Measurements from ENCODE around the gene CD160.
A peak's percentile ranks its signal among the peaks of the same experiment; 100 is the strongest.
"Not testable (repeated sequence)": the region's sequence is repeated elsewhere in the genome, so short reads cannot be mapped to it uniquely, and the experiment has no call there.

Gene CD160

DNA sequence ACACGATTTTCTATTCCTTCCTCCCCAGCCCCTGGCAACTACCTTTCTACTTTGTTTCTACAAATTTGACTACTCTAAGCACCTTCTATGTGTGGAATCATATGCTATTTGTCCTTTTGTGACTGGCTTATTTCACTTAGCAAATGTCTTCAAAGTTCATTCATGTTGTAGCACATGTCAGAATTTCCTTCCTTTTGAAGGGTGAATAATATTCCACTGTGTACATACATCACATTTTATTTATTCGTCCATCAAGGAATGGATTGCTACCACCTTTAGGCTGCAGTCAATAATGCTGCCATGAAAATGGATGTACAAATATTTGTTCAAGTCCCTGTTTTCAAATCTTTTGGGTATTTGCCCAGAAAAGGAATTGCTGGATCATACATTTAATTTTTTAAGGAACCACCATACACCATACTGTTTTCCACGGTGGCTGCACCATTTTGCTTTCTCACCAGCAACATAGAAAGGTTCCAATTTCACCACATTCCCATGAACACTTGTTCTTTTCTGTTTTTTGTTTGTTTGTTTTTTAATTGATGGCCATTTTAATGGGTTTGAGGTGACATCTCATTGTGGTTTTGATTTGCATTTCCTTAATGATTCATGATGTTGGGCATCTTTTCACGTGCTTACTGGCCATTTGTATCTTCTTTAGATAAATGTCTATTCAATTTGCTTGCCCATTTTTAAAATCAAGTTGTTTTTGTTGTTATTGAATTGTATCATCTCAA, 8.8 kb upstream of the CD160 start:
- DNase-seq: no peak

DNA sequence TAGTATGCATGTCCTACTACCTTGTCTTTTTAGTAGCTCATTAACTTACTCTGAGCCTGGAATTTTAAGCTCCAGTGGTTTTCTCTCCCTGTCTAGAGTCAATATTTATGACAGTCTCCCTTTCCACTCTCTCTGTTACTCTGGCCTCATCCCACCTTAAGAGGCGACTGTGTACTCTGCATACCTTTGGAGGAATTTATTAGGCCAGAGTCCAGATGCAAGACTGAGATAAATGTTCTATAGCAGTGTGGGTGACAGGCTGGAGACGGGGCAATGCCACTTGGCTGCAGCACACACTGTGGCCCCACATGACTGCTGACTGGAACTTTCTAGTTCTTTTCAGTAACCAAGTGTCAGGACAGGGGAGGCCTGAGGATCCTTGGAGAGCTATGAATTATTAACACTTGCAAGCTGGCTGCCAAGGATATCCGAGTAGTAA, 8.1 kb upstream of the CD160 start:
- no peak for DNase-seq

GRCh38 chr1:145714524-145715111, 4.7 kb upstream of the CD160 start:
- no peak for DNase-seq

GRCh38 chr1:145716641-145717345, 2.5 kb upstream of the CD160 start:
- DNase-seq: no peak

GRCh38 chr1:145717833-145718232, 1.5 kb upstream of the CD160 start:
- no peak for DNase-seq

- DNase-seq: not testable (repeated sequence)
These were observed 834 bp upstream of the CD160 start for GRCh38 chr1:145718465-145718864.

DNA sequence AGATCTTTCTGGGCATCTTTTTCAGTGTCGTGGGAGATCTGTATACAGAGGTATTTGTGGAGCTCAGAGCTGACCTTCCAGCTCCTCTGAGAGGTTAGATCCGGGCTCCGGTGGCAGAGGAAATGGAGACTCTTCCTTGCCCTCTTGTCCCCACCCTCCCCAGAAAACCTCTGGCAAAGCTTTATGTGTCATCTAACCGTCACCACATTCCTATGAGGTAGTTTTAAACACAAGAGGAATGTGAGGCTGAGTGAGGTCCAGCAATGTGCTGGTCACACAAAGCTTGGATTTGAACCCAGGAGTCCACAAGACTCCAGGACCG, 1.2 kb downstream of the CD160 start:
- DNase-seq: no peak

- peak; percentile 39 for DNase-seq
These were observed 1.8 kb downstream of the CD160 start for GRCh38 chr1:145720878-145721671.

- not testable (repeated sequence) for DNase-seq
These were observed 6.9 kb downstream of the CD160 start for GRCh38 chr1:145726193-145726592.

- DNase-seq: no peak
These were observed 9.9 kb downstream of the CD160 start for GRCh38 chr1:145729196-145729595.

- no peak for DNase-seq
These were observed 10.6 kb downstream of the CD160 start for GRCh38 chr1:145729666-145730436.

DNA sequence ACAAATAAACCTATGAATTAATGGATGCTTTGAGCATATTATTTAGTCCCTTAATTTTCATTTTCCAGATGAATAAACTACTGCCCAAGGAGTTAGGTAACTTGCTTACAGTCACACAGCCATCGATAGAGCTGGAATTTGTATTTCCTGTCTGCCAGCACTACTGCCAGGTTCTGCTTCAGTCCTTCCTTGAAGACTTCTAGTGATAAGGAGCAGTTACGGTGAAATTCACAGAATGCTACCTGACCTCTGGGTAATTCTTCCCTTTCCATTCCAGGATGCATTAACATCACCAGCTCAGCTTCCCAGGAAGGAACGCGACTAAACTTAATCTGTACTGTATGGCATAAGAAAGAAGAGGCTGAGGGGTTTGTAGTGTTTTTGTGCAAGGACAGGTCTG, 11.2 kb downstream of the CD160 start:
- DNase-seq: no peak

DNA sequence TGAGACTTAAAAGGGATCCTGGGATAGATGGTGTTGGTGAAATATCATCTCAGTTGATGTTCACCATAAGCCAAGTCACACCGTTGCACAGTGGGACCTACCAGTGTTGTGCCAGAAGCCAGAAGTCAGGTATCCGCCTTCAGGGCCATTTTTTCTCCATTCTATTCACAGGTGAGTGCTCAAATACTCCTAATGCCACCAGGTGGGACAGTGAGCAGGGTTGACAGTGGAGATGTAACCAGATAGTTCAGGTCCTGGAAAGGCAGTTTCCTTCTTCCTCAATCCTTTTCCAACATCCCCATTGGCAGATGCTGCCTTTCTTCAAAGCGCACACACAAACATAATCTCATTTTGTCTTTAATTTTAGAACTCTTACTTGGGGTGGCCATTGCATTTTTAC, 11.6 kb downstream of the CD160 start:
- no peak for DNase-seq

DNA sequence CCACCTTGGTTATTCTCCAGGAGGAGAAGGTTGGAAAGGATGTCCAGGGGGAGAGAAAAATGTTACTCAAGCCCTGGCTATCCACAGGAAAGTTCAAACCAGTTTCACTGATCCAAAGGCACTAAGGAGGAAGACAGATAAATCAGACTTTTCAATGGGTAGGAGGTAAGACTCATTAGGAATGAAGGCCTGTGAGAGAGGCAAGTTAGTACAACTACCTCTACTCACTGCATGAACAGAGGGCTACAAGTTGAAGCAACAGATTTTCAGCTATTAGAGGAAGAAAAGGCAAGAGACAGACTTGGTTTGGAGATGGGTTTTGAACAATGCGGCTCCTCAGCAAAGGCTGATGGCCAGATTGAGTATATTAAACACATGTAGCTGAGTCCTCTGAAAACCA, 16.9 kb downstream of the CD160 start:
- DNase-seq: no peak

- no peak for DNase-seq
These were observed 21.0 kb downstream of the CD160 start for GRCh38 chr1:145740269-145740668.

GRCh38 chr1:145747398-145748247, 28.3 kb downstream of the CD160 start:
- no peak for DNase-seq

GRCh38 chr1:145750426-145750825, 31.1 kb downstream of the CD160 start:
- DNase-seq: no peak

DNA sequence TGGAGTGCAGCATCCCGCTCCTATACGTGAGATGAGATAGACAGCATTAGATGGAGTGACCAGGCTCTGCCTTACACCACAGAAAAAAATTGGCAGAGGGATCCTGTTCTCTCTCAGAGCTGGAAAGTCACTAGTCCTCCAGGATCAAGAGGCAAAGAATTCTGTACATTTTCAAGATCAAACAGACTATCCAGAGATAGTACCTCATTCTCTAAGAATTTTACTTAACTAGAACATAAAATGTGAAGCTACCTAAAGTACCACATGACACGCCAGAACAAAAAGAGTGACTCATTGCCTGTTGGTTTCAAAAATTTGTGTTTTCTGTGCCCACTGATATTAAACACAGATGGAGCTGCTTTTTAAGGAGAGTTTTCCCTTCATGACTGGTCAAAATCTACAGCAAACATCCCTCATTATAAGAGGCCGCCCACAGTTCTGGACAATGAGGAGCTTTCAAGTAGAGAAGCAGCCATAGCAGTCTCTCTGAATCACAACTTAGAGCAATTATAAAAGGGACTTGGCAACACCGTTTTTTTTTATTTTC, 32.3 kb downstream of the CD160 start:
- no peak for DNase-seq

DNA sequence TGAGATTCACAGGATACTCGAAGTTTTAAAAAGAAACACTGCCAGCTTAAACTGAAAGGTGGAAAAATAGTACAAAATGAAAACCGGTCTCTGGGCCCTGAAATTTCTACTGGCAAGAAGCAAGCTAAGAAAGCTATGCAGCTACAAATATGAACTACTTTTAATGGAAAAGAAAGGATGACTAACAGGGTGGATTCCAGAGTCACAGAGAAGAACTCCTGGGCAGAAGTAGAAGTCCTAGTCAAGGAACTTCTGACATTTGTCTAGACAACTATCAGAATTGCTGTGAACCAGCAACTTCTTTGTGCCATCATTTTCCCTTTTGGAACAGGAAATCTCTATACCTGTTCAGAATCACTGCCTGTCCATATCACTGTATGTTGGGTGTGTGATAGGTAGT, 38.1 kb downstream of the CD160 start:
- DNase-seq: no peak

DNA sequence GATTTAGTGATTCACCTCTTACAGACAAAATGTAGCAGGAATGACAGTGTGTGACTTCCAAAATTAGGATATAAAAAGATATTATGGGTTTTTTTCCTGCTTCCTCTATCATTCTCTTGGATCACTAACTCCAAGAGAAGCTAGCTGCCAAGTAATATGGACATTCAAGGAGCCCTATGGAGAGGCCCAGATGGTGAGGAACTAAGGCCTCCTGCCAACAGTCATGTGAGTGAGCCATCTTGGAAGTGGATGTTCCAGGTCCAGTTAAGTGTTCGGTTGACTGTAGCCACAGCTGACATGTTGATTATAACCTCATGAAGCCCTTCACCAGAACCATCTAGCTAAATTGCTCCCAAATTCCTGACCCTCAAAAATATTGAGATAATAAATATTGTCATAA, 38.8 kb downstream of the CD160 start:
- DNase-seq: no peak

DNA sequence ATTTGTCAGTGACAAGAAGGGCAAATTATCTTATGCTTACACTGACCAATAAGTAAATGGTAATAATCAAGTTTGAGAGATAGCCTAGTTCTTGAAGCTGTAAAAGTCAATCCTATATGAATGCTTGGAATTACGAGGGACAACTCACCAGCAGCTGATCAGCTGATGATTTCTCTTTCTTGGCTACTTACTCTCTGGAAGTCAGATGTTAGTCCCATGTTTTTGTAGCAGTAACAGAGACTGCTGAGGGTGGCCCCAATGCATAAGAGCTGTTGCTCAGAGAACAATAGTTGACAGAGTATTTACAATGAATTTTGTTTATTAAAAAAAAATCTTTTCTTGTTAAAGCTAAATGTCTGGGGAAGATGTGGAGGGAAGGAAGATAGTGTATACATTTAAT, 39.3 kb downstream of the CD160 start:
- no peak for DNase-seq
